ENCODE results near the gene DOC2B.
"Not testable (repeated sequence)": the region's sequence is repeated elsewhere in the genome, so short reads cannot be mapped to it uniquely, and the experiment has no call there.

Gene DOC2B

DNA sequence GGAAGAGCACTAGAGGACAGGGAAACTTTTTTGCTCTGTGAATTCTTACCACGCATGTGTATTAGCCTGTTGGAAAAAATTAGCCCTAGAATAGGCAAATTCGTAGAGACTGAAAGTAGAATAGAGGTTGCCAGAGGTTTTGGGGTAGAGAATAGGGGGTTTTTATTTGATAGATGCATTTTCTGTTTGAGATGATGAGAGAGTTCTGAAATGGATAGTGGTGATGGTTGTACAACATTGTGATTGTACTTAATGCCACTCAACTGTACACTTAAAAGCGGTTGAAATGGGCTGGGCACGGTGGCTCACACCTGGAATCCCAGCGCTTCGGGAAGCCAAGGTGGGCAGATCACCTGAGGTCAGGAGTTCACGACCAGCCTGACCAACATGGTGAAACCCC is 8.0 kb upstream of the DOC2B start:
- no peak for DNase-seq (ENCODE audit: low read depth)

DNA sequence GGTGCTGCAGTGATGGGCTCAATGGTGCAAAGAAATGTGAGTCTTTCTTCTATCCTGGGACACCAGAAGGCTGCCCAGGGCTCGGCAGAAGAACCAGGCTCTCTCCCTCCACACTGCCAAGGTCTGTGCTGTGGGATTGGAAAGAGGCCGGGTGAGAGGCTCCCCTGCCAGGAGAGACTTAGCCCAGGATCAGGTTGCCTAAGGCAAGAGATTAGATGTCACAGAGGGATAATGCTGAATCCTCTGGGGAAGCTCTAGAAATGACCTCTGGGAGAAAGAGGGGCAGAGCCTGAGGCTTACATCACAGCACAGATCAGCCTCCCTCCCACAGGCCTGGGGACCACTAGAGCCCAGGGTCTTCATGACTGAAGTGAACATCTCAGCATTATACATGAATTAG is 5.7 kb upstream of the DOC2B start:
- no peak for DNase-seq (ENCODE audit: low read depth)

DNA sequence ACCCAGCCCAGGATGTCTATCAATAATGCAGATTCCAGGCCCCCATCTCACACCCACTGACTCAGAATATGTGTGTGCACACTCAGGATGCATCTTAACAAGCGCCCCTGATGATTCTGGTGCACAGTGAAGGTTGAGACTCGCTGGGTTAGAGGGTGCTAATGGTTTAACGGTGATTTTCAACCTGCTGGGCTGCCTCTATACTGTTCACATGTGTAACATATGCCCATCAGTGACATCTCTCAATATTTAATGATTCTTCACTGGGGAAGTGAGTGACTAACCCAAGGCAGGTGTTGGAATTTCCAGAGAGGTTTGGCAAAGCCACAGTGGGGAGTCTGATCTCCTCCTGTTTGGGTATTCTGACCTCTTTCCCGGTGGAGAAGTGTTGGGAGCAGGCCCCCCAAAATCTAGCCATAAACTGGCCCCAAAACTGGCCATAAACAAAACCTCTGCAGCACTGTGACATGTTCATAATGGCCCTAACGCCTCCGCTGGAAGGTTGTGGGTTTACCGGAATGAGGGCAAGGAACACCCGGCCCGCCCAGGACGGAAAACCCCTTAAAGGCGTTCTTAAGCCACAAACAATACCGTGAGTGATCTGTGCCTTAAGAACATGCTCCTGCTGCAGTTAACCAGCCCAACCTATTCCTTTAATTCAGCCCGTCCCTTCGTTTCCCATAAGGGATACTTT is 4.1 kb upstream of the DOC2B start:
- no peak for DNase-seq (ENCODE audit: low read depth)

DNA sequence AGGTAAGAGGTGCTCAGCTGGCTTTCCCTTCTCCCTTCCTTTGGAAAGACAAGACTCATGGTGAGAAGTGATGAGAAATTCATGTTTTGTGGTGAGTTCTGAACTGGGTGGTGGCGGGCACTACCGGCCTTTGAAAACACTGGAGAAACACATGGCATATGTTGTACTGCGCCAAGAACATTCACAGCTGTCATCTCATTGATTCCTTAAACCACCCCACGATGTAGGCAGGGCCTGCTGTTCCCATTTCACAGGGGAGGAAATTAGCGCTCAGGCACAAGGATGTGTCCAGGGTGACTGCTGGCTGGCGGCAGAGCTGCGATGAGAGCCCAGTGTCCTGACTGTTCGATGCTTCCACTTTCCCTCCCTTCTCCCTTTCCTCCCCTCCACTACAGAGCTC is 1.6 kb upstream of the DOC2B start:
- DNase-seq (ENCODE audit: low read depth) = no peak

DNA sequence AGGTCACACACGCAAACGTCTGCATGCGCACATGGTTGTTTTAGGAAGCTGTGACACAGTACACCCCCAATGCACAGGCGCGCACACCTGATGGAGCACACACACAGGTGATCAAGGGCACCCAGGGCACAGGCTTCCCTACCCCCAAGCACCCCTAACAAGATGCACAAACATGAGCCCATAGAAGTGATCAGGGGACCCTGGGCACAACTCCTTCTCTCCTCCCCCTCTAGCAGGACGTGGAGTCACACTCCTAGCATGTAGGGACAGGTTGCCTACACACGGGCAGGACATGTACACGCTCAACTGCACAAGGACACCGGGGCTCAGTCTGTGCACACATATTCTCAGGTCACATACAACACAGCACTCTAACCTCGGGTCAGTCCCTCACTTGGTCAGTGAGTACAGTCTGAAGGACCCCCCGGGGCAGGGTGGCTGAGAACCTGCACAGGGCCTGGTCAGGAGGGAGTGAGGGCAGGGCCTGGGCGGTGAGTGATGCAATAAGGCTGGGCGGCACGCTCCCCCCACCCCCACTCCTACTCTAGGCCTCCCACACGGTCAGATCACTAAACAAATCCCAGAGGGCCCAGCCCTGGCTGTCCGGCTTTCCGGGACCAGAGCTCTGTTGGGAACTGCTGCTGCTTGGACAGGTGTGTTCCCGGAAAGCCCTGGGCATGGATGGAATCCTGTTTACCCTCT is 751 bp upstream of the DOC2B start:
- no peak for DNase-seq (ENCODE audit: low read depth)

DNA sequence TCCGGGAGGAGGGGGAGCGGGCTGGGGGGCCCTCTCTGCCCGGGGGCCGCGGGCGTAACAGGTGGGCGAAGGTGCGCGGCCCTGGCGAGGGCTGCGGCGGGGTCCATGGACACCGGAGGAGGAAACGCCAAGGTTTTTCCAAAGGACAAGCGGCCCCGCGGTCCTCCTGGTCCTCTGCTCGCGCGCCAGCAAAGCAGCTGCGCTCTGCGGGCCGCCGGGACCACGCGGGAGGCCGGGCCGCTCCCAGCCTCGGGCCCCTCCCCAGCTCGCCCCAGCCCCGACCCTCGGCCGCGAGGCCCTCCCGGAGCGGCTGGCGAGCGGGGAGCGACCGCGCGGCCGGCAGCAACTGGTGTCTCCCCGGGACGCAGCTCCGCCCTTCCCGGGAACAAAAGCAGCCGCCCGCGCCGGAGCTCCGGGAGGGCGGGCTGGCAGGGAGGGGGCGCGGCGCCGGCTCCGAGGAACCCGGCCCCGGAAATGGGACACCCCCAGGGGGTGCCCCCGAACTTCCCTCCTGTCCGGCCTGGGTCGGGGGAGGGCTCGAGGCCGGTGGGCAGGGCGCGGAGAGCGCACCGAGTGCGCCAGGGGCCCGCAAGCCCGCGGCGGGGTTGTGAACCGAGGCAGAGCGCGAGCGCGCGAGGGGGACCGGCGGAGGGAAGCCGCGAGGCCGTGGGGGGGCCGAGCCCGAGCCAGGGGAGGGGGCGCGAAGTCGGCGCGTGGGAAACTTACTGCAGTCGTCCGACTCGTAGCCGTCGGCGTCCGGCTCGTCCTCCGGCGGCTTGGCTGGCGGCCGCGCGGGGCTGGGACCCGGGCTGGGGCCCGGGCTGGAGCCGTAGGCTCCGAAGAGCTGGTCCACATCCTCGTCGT is 837 bp downstream of the DOC2B start:
- DNase-seq (ENCODE audit: low read depth) = no peak

DNA sequence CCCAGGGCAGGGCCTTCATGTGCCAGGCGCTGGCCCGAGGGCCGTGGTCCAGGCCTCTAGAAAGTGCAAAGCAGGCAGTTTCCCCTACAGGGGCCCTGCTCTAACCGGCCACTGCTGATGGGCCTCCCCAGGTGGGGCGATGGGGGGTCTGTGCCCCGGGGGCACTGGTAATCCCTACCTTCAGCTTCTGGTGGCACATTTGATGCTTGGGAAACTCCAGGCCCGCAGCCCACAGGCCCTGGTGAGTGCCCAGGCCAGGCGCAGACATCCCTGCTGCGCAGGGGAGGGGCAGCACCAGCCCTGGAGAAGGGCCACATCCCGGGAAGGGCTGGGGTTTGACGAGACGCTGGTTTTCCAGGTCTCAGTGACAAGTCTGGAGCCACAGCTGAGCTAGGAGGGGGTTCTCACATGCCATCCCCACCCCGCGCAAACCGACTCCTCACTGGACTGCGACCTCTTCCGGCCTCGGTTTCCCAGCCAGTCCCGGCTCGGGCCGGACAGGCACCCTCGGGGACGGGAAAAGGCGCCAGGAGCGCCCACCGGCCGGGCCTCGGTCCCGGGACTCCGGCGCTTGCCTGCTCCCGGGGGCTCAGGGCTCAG is 1.6 kb downstream of the DOC2B start:
- no peak for DNase-seq (ENCODE audit: low read depth)

DNA sequence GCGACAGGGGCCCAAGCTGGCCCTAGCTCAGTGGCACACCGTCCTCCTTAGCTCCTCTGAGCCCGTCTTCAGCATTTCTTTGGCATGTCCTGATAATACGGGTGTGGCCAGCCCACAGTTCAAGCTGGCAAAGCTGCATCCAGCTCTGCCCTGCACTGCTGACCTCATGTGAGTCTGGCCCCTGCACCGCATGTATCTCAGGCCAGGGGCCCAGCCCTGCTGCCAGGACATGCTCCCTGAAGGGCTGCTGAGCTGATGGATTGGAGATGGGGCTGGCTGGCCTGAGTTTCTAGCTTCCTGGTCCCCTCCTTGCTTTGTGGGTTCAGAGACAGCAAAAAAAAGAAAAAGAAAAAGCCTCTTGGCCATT is 2.4 kb downstream of the DOC2B start:
- no peak for DNase-seq (ENCODE audit: low read depth)

DNA sequence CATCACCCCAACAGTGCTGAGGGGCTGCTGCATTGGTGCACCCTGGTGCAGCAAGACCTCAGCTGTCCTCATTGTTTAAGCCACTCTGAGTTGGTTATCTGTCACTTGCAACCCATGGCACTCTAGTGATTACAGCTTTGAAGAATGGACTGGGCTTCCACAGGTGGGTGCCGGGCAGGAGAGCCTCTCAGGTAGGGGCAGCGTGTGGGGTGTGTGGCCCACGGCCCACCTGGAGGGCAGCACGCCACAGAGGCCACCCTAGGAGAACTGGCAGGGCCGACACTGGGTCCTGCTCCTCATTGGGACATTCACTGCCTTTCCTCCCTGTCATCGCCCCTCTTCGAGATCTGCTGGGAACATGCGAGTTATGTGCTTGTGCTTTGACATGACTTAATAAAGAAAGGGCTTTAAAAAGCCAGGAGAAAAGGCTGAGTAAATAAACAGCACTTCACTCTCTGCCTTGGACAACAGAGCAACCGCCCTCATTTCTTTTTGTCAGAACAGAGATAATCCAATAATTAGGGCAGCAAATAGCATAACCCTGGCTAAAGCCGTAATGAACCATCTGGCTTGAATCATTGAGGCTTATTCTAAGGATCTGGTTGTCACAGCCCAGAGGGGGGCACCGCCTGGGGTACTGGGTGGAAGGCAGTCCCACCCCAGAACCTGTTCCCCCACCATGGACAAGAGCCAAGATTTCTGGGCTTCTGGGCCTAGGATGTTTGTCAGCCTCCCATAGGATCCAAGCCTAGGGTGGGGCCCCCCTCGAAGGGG is 3.0 kb downstream of the DOC2B start:
- DNase-seq (ENCODE audit: low read depth) = no peak

DNA sequence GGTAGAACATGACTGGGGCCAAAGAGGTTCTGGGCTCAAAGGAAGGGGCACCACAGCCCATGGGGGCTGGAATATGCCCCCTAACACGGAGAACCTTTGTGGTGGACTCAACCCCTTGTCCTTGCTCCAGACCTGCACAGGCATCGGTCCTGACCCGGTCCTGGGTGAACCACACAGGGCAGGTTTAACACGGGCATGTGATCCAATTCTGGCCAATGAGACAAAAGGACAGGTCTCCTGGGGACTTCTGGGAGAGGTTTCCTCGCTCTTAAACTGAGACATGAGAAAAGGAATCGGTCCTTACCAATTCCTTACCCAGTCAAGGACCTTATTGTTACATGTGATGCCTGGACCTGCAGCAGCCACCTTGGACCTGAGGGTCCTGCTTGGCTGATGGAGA is 3.7 kb downstream of the DOC2B start:
- DNase-seq (ENCODE audit: low read depth) = no peak

DNA sequence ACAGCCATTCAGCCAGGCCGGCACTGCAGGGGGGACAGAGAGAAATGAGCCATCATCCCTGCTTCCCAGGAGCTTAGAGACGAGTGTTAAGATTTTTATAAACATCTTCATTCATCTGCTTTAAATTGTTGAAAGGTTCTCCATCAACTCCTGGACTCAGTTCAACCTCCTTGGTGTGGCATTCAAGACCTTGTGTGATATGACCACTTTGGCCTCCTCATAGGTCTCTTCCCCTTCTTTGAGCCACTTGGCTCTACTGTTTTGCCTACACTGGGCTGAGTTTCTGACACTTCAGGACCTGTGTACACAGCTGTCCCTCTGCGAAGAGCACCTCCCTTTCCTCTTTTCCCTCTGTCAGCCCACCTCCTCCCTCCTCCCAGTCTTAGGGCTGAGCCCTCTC is 4.3 kb downstream of the DOC2B start:
- no peak for DNase-seq (ENCODE audit: low read depth)

DNA sequence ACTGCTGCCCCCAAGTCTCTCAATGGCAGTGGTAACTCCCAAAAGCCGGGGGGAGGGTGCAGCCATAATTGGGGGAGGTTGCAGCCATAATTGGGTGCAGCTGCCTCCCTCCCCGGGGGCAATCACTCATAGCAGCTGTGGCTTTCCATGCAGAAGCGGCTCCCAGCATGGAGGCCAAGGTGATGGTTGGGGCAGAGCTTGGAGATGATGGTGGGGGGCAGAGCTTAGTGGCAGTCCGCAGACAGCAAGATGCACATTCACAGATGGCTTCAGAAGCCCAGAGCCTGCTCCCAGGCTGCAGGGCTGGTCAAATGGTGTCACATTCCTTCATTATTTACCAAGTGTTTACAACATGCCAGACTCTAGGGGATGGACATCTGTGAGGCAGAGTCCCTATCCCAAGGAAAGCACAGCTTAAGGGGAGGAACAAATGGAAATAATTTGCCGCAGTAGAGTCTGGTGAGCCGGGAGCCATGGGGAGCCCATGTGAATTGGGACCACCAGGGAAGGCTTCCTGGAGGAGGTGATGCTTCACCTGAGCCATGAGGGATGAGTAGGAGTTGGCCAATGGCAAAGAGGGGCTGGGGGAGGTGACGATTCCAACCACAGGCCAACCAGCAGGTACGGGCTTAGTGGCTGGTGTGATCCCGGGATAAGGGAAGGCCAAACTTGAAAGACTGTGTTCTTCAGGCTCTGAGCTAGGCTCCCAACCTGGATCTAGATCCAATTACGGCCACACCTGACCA is 8.1 kb downstream of the DOC2B start:
- DNase-seq (ENCODE audit: low read depth) = no peak

DNA sequence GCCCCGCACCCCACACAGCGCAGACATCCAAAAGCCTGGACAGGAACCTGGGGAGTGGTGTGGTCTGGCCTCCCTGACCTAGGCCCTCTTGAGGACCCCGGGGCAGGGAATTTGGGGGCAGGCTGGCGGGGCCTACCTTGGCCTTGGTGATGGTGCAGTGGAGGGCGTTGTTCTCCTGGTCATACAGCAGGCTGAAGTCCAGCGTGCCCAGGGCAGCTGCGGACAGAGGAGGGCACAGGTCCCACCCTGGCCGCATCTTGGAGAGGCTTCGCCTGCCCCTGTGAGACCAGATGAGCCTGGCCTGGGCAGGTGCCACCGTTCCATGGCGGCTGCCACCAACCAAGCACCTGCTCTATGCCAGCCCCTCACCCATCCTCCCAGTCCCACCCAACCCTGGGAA is 9.0 kb downstream of the DOC2B start:
- DNase-seq (ENCODE audit: low read depth) = no peak

DNA sequence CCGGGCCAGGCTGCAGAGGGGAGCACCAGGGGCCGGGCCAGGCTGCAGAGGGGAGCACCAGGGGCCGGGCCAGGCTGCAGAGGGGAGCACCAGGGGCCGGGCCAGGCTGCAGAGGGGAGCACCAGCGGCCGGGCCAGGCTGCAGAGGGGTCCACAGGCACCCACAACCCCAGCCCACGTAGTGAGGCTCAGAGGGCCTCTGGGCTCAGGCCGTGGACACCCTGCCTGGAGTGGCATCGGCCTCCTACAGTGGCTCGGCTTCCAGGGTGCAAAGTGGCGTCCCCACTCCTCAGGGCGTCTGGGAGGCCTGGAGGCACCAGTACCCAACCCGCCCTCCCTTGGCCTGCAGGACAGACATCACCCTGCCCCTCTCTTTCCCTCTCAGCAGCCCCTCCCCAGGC is 9.6 kb downstream of the DOC2B start:
- DNase-seq (ENCODE audit: low read depth) = no peak

DNA sequence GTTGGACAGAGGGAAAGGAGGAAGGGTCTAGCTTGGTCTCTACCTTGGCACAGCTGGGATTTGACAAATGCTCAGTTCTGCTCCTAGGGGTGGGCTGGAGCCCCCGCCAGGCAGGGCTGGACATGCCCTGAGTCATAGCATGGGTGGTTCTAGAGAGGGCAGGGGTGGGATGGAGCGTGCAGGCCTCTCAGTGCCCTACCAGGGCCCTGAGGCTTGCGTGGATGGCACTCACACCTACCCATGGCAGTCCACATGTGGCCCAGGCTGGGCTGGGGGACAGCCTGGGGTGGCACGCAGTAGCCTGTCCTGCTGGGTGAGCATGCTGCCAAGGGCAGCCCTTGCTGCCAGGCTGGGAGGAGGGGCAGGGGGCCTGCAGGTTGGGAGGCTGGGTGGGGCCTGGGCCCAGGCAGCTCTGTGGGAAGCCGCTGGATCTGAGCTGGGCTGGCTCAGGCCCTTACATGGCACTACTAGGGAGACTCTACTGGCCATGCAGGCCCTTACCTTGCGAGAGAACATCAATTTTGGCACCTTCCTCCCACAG is 11.2 kb downstream of the DOC2B start:
- no peak for DNase-seq (ENCODE audit: low read depth)

DNA sequence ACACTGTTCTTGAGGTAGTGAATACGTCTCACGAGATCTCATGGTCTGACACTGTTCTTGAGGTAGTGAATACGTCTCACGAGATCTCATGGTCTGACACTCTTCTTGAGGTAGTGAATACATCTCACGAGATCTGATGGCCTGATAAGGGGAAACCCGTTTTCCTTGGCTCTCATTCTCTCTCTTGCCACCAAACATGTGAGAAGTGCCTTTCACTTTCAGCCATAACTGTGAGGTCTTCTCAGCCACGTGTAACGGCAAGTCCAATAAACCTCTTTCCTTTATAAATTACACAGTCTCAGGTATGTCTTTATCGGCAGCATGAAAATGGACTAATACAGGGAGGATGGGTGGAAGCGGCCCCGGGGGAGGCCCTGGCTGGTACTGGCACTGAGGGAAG is 12.8 kb downstream of the DOC2B start:
- not testable (repeated sequence) for DNase-seq (ENCODE audit: low read depth)

DNA sequence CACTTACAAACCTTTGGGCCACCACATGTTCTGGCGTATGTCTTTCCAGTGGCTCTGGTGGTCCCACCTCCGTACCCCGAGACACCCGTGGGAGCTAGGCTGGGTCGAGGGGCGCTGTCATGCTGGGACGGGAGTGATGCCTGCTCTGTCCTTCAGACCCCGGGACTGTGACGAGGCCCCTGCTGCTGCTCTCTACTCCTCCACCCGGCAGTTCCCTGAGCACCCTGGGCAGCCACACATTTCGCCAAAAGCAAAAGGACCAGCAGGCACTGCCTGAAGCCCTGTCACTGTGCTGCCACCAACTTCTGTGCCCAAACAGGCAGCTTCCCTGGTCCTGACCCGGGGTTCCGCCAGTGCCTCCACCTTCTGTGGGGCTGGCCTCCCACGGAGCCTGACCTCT is 15.5 kb downstream of the DOC2B start:
- no peak for DNase-seq (ENCODE audit: low read depth)

DNA sequence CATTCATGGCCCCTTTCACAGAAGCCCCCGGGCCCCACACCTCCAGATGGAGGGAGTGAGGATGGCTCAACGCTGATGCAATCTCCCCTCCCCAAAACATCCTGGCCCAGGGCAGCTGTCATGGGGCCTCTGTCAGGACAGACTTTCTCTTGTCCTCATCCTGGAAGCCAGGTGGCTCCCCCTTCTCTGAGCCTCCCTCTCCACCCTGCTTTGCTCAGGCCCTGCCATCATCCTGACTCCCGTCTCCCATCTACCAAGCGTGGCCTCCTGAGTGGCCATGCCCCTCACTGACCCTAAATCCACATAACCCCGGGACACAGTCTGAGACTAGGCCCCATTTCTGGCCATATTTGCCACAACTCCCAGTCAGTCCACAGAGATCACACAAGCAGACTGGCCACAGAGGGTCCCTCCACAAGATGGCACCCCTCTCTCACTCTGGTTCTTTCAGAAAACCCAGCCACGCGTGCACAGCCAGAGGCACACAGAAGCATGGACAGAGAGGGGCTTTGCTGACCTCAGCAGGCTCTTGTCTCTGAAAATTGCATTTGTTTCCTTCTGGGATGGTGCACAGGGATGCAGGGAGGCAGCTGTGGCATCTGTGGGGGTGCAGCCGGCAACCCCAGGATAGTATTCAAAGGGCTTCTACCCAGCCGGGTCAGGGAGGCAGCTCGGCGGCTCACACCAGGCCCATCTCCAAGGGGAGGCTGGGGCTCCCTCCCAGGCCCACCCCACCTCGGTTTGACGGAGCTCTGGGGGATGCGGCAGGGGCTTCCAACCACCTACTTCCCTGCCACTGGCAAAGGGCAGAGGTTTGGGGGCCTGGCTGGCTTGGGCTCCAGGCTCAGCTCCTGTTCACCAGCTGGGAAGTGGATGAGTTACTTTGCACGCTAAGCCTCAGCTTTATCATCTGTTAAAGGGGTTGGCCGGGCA is 16.9 kb downstream of the DOC2B start:
- DNase-seq (ENCODE audit: low read depth) = no peak

DNA sequence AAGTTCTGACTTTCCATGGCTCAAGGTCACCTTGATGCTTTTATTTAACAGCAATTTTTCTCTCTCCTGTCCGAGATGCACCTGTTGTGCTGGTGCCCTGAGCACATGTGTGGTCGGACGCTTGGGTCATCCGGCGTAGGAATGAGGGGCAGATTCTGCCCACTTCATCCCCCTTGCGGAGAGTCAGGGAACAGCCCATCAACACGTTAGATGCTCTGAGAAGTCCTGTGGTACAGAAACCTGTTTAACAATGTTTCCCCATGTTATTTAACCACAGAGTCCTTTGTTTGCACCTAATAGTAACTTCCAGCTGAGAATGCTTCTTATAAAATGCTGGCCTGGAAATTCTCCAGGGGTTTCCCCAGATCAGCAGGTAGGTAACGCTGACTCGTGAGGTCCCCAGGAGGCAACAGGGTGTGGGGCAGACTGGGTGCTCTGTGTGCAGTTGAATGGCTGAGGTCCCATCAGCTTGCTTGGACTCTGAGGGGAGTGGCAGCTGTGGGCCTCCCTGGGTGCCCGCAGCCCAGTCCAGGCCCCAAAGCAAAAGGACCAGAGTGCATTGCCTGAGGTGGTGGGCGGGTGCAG is 17.8 kb downstream of the DOC2B start:
- no peak for DNase-seq (ENCODE audit: low read depth)
